Stimulated activated CD4-positive, alpha-beta T cell treated with anti-CD3 and anti-CD28 coated beads, Interleukin-2, amount 100 ng/mL, for 48 hours (primary cell): ENCODE results near the gene SAMHD1.
"Not testable (repeated sequence)": the region's sequence is repeated elsewhere in the genome, so short reads cannot be mapped to it uniquely, and the experiment has no call there.

ENCODE experiments used
- DNase-seq, 2 donors: peaks; one replicate each; pipeline ENCODE4 v3.0.0-alpha.2; 2020

Gene SAMHD1

GRCh38 chr20:36906086-36906485, 45.4 kb downstream of the SAMHD1 start:
- not testable (repeated sequence) for DNase-seq

- not testable (repeated sequence) for DNase-seq
These were observed 45.9 kb downstream of the SAMHD1 start for GRCh38 chr20:36905566-36905965.

- DNase-seq: no peak
These were observed 46.8 kb downstream of the SAMHD1 start for GRCh38 chr20:36904690-36905089.

- DNase-seq: no peak
These were observed 56.5 kb downstream of the SAMHD1 start for GRCh38 chr20:36895036-36895435.

GRCh38 chr20:36893801-36894200, 57.7 kb downstream of the SAMHD1 start:
- no peak for DNase-seq

GRCh38 chr20:36891211-36891610, 60.3 kb downstream of the SAMHD1 start:
- no peak for DNase-seq

GRCh38 chr20:36890586-36890985, 60.9 kb downstream of the SAMHD1 start:
- no peak for DNase-seq

- DNase-seq: no peak
These were observed 62.5 kb downstream of the SAMHD1 start for GRCh38 chr20:36888880-36889516.

GRCh38 chr20:36887752-36888090, 63.8 kb downstream of the SAMHD1 start:
- no peak for DNase-seq

- peak; percentile 87 to 88 for DNase-seq
These were observed 64.4 kb downstream of the SAMHD1 start for GRCh38 chr20:36886859-36887751.

GRCh38 chr20:36885356-36885755, 66.2 kb downstream of the SAMHD1 start:
- no peak for DNase-seq

GRCh38 chr20:36883977-36884535, 67.5 kb downstream of the SAMHD1 start:
- DNase-seq: no peak

- DNase-seq: no peak
These were observed 69.6 kb downstream of the SAMHD1 start for GRCh38 chr20:36881888-36882287.

- no peak for DNase-seq
These were observed 70.2 kb downstream of the SAMHD1 start for GRCh38 chr20:36881331-36881730.

- DNase-seq: no peak
These were observed 70.7 kb downstream of the SAMHD1 start for GRCh38 chr20:36880741-36881250.

- no peak for DNase-seq
These were observed 72.6 kb downstream of the SAMHD1 start for GRCh38 chr20:36878941-36879340.

- DNase-seq: no peak
These were observed 75.1 kb downstream of the SAMHD1 start for GRCh38 chr20:36876473-36876833.

- no peak for DNase-seq
These were observed 75.6 kb downstream of the SAMHD1 start, which contains the start of gene TLDC2 for GRCh38 chr20:36875702-36876472. TLDC2 (plus strand) TSS chr20:36876138; CDS start chr20:36876175, 37 bp downstream.

GRCh38 chr20:36875093-36875492, 76.4 kb downstream of the SAMHD1 start:
- not testable (repeated sequence) for DNase-seq

GRCh38 chr20:36873498-36874189, 77.9 kb downstream of the SAMHD1 start:
- no peak for DNase-seq

GRCh38 chr20:36872852-36873251, 78.7 kb downstream of the SAMHD1 start:
- no peak for DNase-seq
